ENCODE data around the gene FGL2.
"Not testable (repeated sequence)": the region's sequence is repeated elsewhere in the genome, so short reads cannot be mapped to it uniquely, and the experiment has no call there.

FGL2 gene

GRCh38 chr7:77217474-77218185, 18.0 kb upstream of the FGL2 start:
- H3K4me3 ChIP-seq (ENCODE audit: low read depth, low read length), result no peak overlapping the region
- DNase-seq (ENCODE audit: low read depth), result no peak

GRCh38 chr7:77216181-77216845, 16.7 kb upstream of the FGL2 start:
- H3K4me3 ChIP-seq (ENCODE audit: low read depth, low read length), result no peak overlapping the region

GRCh38 chr7:77209479-77210139, 10.0 kb upstream of the FGL2 start:
- DNase-seq (ENCODE audit: low read depth), result no peak
- no peak overlapping the region for H3K4me3 ChIP-seq (ENCODE audit: low read depth, low read length)

More at GRCh38 chr7:77216181-77216845, 16.7 kb upstream of the FGL2 start:
- no peak for DNase-seq (ENCODE audit: low read depth)

- DNase-seq (ENCODE audit: low read depth), result no peak
- no peak overlapping the region for H3K4me3 ChIP-seq (ENCODE audit: low read depth, low read length)
These were observed 8.8 kb upstream of the FGL2 start for GRCh38 chr7:77208416-77208815.

GRCh38 chr7:77205706-77206105, 6.1 kb upstream of the FGL2 start:
- no peak for DNase-seq (ENCODE audit: low read depth)
- H3K4me3 ChIP-seq (ENCODE audit: low read depth, low read length), result no peak overlapping the region

- DNase-seq (ENCODE audit: low read depth), result no peak
- H3K4me3 ChIP-seq (ENCODE audit: low read depth, low read length), result no peak overlapping the region
These were observed 2.9 kb upstream of the FGL2 start for GRCh38 chr7:77202481-77202976.

- no peak overlapping the region for H3K4me3 ChIP-seq (ENCODE audit: low read depth, low read length)
- DNase-seq (ENCODE audit: low read depth), result no peak
These were observed 923 bp upstream of the FGL2 start for GRCh38 chr7:77200542-77200941.

GRCh38 chr7:77197141-77197540, 2.5 kb downstream of the FGL2 start:
- DNase-seq (ENCODE audit: low read depth), result no peak
- H3K4me3 ChIP-seq (ENCODE audit: low read depth, low read length), result no peak overlapping the region

- no peak for DNase-seq (ENCODE audit: low read depth)
- no peak overlapping the region for H3K4me3 ChIP-seq (ENCODE audit: low read depth, low read length)
These were observed 10.7 kb downstream of the FGL2 start for GRCh38 chr7:77188731-77189437.

GRCh38 chr7:77185866-77186265, 13.8 kb downstream of the FGL2 start:
- no peak for DNase-seq (ENCODE audit: low read depth)
- no peak overlapping the region for H3K4me3 ChIP-seq (ENCODE audit: low read depth, low read length)

GRCh38 chr7:77184990-77185389, 14.6 kb downstream of the FGL2 start:
- H3K4me3 ChIP-seq (ENCODE audit: low read depth, low read length), result no peak overlapping the region
- no peak for DNase-seq (ENCODE audit: low read depth)

- H3K4me3 ChIP-seq (ENCODE audit: low read depth, low read length), result no peak overlapping the region
- no peak for DNase-seq (ENCODE audit: low read depth)
These were observed 15.2 kb downstream of the FGL2 start for GRCh38 chr7:77184463-77184862.

GRCh38 chr7:77182261-77182660, 17.4 kb downstream of the FGL2 start:
- DNase-seq (ENCODE audit: low read depth), result no peak
- H3K4me3 ChIP-seq (ENCODE audit: low read depth, low read length), result no peak overlapping the region

GRCh38 chr7:77181734-77182133, 17.9 kb downstream of the FGL2 start:
- no peak for DNase-seq (ENCODE audit: low read depth)
- no peak overlapping the region for H3K4me3 ChIP-seq (ENCODE audit: low read depth, low read length)

GRCh38 chr7:77181015-77181595, 18.5 kb downstream of the FGL2 start:
- H3K4me3 ChIP-seq (ENCODE audit: low read depth, low read length), result no peak overlapping the region
- DNase-seq (ENCODE audit: low read depth), result no peak

GRCh38 chr7:77178024-77178423, 21.6 kb downstream of the FGL2 start:
- DNase-seq (ENCODE audit: low read depth); H3K4me3 ChIP-seq (ENCODE audit: low read depth, low read length): not testable (repeated sequence)

- not testable (repeated sequence) for DNase-seq (ENCODE audit: low read depth); H3K4me3 ChIP-seq (ENCODE audit: low read depth, low read length)
These were observed 22.2 kb downstream of the FGL2 start for GRCh38 chr7:77177321-77177904.

- DNase-seq (ENCODE audit: low read depth); H3K4me3 ChIP-seq (ENCODE audit: low read depth, low read length): not testable (repeated sequence)
These were observed 24.3 kb downstream of the FGL2 start for GRCh38 chr7:77175274-77175800.

GRCh38 chr7:77174418-77174817, 25.2 kb downstream of the FGL2 start:
- not testable (repeated sequence) for DNase-seq (ENCODE audit: low read depth); H3K4me3 ChIP-seq (ENCODE audit: low read depth, low read length)

Data from skeletal muscle cell (primary cell).